ENCODE results near the gene JMJD6. TPM values are rescaled to one million over a fixed set of nuclear protein-coding genes. Genes with fewer than 3 reads are reported as not detected.

The JMJD6 gene
- total and polyA plus RNA-seq, 9 of the 15 experiments (the other 6 are each of a cell fraction or from before 2014, with no cell fraction given), result 2.5 to 52.3 (median 36.3) TPM

- ATAC-seq (no peak), FAIRE-seq (no peak)
- WGBS (ENCODE audit: insufficient coverage, low coverage, missing lambda C conversion rate), result 86% methylated on average over 3 of the region's 3 CpGs
Measured at GRCh38 chr17:76706817-76707216, 19.6 kb downstream of the JMJD6 start.

More at GRCh38 chr17:76706817-76707216, 19.6 kb downstream of the JMJD6 start:
- Histone ChIP-seq H4K20me1 (replicated peaks; ENCODE audit: control insufficient read depth, insufficient read depth, low read length) (peaks cover 5% of the 10 kb centered on the region; the same call in 1 of the 2 replicates), H3K4me1 (replicated peaks in 1 of 2; ENCODE audit: control insufficient read depth in 2 of 2, insufficient read depth in 2 of 2, low read length in 2 of 2) (peaks cover 23 to 35% of the 10 kb centered on the region in 2 experiments; a peak in 4 of 5 replicates), H3K9ac (ENCODE audit: insufficient read depth in 1 of 2, low read depth in 2 of 2, low read length in 2 of 2) (no peak overlapping the region), H3K9me1 (ENCODE audit: control insufficient read depth, insufficient read depth, low read length) (no peaks in the 10 kb centered on the region), H3K27ac (ENCODE audit: extremely low read depth, low read depth, low read length) (no peak overlapping the region), H3K36me3 (ENCODE audit: control insufficient read depth, insufficient read depth, low read length) (no peaks in the 10 kb centered on the region), H3K4me2 (ENCODE audit: insufficient read depth, low read length) (no peak overlapping the region), H3K79me2 (ENCODE audit: control insufficient read depth, insufficient read depth, low read length) (no peaks in the 10 kb centered on the region), H2AFZ (ENCODE audit: low read depth, low read length) (no peak overlapping the region), H3K27me3 (ENCODE audit: control insufficient read depth in 2 of 2, insufficient read depth in 2 of 2, low read length in 2 of 2) (no peaks in the 10 kb centered on the region), H3K9me3 (replicated peaks; ENCODE audit: control insufficient read depth, insufficient read depth, low read depth, low read length) (no peaks in the 10 kb centered on the region), H3K4me3 (no peak overlapping the region)
- in situ Hi-C loops (cut with MboI), result no loop called here
- POLR2A ChIA-PET, result interaction anchor here (1.1 kb wide), 1 partner anchor 11 kb away, joined by 3 read pairs; no protein-coding TSS in a partner anchor
- CTCF ChIA-PET (ENCODE audit: low intra/inter-chr PET ratio), result no interaction called here
- no peak for TF ChIP-seq BDP1 (IDR thresholded peaks at IDR 0.05; ENCODE audit: insufficient read depth, insufficient read length)
- no peak for TF ChIP-seq DLX4 (CRISPR knock-in tag; IDR thresholded peaks at IDR 0.05)
- TF ChIP-seq ZNF766 (CRISPR knock-in tag; conservative IDR thresholded peaks at IDR 0.05), result no peak
- TF ChIP-seq, protein P1, sequence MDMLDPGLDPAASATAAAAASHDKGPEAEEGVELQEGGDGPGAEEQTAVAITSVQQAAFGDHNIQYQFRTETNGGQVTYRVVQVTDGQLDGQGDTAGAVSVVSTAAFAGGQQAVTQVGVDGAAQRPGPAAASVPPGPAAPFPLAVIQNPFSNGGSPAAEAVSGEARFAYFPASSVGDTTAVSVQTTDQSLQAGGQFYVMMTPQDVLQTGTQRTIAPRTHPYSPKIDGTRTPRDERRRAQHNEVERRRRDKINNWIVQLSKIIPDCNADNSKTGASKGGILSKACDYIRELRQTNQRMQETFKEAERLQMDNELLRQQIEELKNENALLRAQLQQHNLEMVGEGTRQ (CRISPR knock-in tag; IDR thresholded peaks at IDR 0.05), result no peak
- intact Hi-C loops (cut with micrococcal nuclease), result no loop called here
- DNase-seq (ENCODE audit: extremely low read depth in 1 of 4, low spot score in 3 of 4), result no peak
- no TSS peak for BruUV-seq (replicated peaks)
